PC-3 (cell line): ENCODE measurements around the gene TOR2A. TPM values are rescaled to one million over a fixed set of nuclear protein-coding genes. Genes with fewer than 3 reads are reported as not detected.

Experiments
- ATAC-seq: fragments of 200-7000 bp; cut with Tn5 transposase; 2 replicates; pipeline ENCODE4 v1.9.1; 2020; ENCODE audit warnings: mild to moderate bottlenecking, moderate library complexity
- BruUV-seq: library from RNA; stranded (reverse); fragments of 400-500 nt; replicated peaks from 2 replicates; lab custom pipeline; 2021; lab: Mats Ljungman, UMichigan
- CTCF ChIA-PET: fragments of 300-600 bp; sonication (Branson Sonifier 250); formaldehyde crosslinking; loops from one replicate; lab custom pipeline; 2022; ENCODE audit warnings: antibody characterized with exemption; lab: Charles Lee
- POLR2A ChIA-PET: fragments of 300-600 bp; sonication (Branson Sonifier 250); formaldehyde crosslinking; loops from one replicate; lab custom pipeline; 2022; ENCODE audit warnings: antibody characterized with exemption; ENCODE audit not compliant: unreplicated experiment; lab: Charles Lee
- DNase-seq: peaks from one replicate; pipeline ENCODE4 v3.0.0-alpha.2; 2015
- H2AFZ ChIP-seq: fragments of 300-600 bp; sonication (generic); 2 replicates; pipeline ENCODE4 v1.6.0; 2016; ENCODE audit warnings: antibody characterized with exemption, low read length
- H3F3A ChIP-seq: fragments of 300-600 bp; sonication (generic); one replicate; pipeline ENCODE4 v1.6.0; 2017; ENCODE audit warnings: antibody characterized with exemption, low read length, control low read depth, mild to moderate bottlenecking; ENCODE audit not compliant: unreplicated experiment
- H3K27ac ChIP-seq: fragments of 300-600 bp; sonication (generic); 2 replicates; pipeline ENCODE4 v1.5.1; 2016; ENCODE audit warnings: mild to moderate bottlenecking, low read length
- H3K27me3 ChIP-seq: fragments of 300-600 bp; sonication (generic); 2 replicates; pipeline ENCODE4 v1.6.1; 2016; ENCODE audit warnings: low read length, mixed read lengths
- H3K36me3 ChIP-seq: fragments of 300-600 bp; sonication (generic); 2 replicates; pipeline ENCODE4 v1.6.1; 2016; ENCODE audit warnings: low read depth, mixed run types, low read length, mixed read lengths
- H3K4me1 ChIP-seq: fragments of 300-600 bp; sonication (generic); 2 replicates; pipeline ENCODE4 v1.5.1; 2016; ENCODE audit warnings: low read length; ENCODE audit not compliant: insufficient read depth
- H3K4me2 ChIP-seq: fragments of 300-600 bp; sonication (generic); 2 replicates; pipeline ENCODE4 v1.6.0; 2016; ENCODE audit warnings: low read length
- H3K4me3 ChIP-seq: fragments of 300-600 bp; sonication (generic); 2 replicates; pipeline ENCODE4 v1.5.1; 2016; ENCODE audit warnings: mild to moderate bottlenecking, low read length, mixed read lengths
- H3K79me2 ChIP-seq: fragments of 300-600 bp; sonication (generic); 2 replicates; pipeline ENCODE4 v1.6.1; 2017; ENCODE audit warnings: low read length, mixed read lengths
- H3K9ac ChIP-seq: fragments of 300-600 bp; sonication (generic); 2 replicates; pipeline ENCODE4 v1.6.0; 2016; ENCODE audit warnings: mild to moderate bottlenecking, low read length
- H3K9me2 ChIP-seq: fragments of 300-600 bp; sonication (generic); replicated peaks from 2 replicates; pipeline ENCODE4 v1.6.1; 2016; ENCODE audit warnings: mixed run types, low read length, mixed read lengths
- H3K9me3 ChIP-seq: fragments of 300-600 bp; sonication (generic); 2 replicates; pipeline ENCODE4 v1.6.1; 2016; ENCODE audit warnings: low read length, mixed read lengths
- H4K20me1 ChIP-seq: fragments of 300-600 bp; sonication (generic); 2 replicates; pipeline ENCODE4 v1.6.1; 2016; ENCODE audit warnings: low read length, mixed read lengths
- EZH2 ChIP-seq: fragments of 300-600 bp; sonication (generic); IDR thresholded peaks from one replicate; pipeline ENCODE4 v1.6.1; 2017; ENCODE audit warnings: antibody characterized with exemption, mild to moderate bottlenecking, low read length; ENCODE audit not compliant: unreplicated experiment
- EZH2phosphoT487 ChIP-seq: fragments of 300-600 bp; sonication (generic); IDR thresholded peaks from 2 replicates; pipeline ENCODE4 v1.6.1; 2018; ENCODE audit warnings: mild to moderate bottlenecking, antibody characterized with exemption, low read length, borderline replicate concordance
- intact Hi-C: fragments of 100-400 bp; cut with micrococcal nuclease; formaldehyde crosslinking; loops from 2 replicates; pipeline ENCODE4 v1.9.0; 2023
- total RNA-seq: library from RNA; depleted of rRNA; stranded (reverse); fragments of >200 nt; gene quantifications from 2 replicates; pipeline ENCODE4 v1.2.3, GENCODE V29; 2014
- TF ChIP-seq, protein P1 (sequence below): fragments of 300-600 bp; sonication (generic); conservative IDR thresholded peaks from 2 replicates; pipeline ENCODE4 v1.5.1; 2017; ENCODE audit warnings: antibody characterized with exemption, low read depth, mild to moderate bottlenecking, low read length

The TOR2A gene
- total RNA-seq, 1 experiment from 2014 or later = 14.1 TPM

- Histone ChIP-seq H3K79me2 (no peaks in the 10 kb centered on the region), H3K4me3 (no peak overlapping the region), H3K4me2 (no peak overlapping the region), H3K9me3 (no peaks in the 10 kb centered on the region), H3K27me3 (peaks cover 20% of the 10 kb centered on the region), H3K9ac (no peak overlapping the region), H3F3A (no peaks in the 10 kb centered on the region), H3K36me3 (no peaks in the 10 kb centered on the region), H3K9me2 (no peaks in the 10 kb centered on the region), H2AFZ (no peak overlapping the region), H3K4me1 (no peaks in the 10 kb centered on the region), H4K20me1 (no peaks in the 10 kb centered on the region), H3K27ac (no peak overlapping the region)
- TF ChIP-seq EZH2 (no peak), EZH2phosphoT487 (no peak)
- TF ChIP-seq, protein P1, sequence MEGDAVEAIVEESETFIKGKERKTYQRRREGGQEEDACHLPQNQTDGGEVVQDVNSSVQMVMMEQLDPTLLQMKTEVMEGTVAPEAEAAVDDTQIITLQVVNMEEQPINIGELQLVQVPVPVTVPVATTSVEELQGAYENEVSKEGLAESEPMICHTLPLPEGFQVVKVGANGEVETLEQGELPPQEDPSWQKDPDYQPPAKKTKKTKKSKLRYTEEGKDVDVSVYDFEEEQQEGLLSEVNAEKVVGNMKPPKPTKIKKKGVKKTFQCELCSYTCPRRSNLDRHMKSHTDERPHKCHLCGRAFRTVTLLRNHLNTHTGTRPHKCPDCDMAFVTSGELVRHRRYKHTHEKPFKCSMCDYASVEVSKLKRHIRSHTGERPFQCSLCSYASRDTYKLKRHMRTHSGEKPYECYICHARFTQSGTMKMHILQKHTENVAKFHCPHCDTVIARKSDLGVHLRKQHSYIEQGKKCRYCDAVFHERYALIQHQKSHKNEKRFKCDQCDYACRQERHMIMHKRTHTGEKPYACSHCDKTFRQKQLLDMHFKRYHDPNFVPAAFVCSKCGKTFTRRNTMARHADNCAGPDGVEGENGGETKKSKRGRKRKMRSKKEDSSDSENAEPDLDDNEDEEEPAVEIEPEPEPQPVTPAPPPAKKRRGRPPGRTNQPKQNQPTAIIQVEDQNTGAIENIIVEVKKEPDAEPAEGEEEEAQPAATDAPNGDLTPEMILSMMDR = no peak
- ChIA-PET POLR2A (no interaction called here), CTCF (no interaction called here)
- intact Hi-C loops = no loop called here
- DNase-seq (no peak), ATAC-seq (no peak)
- BruUV-seq = no TSS peak
Measured at GRCh38 chr9:127756233-127756632, 21.1 kb upstream of the TOR2A start.

DNA sequence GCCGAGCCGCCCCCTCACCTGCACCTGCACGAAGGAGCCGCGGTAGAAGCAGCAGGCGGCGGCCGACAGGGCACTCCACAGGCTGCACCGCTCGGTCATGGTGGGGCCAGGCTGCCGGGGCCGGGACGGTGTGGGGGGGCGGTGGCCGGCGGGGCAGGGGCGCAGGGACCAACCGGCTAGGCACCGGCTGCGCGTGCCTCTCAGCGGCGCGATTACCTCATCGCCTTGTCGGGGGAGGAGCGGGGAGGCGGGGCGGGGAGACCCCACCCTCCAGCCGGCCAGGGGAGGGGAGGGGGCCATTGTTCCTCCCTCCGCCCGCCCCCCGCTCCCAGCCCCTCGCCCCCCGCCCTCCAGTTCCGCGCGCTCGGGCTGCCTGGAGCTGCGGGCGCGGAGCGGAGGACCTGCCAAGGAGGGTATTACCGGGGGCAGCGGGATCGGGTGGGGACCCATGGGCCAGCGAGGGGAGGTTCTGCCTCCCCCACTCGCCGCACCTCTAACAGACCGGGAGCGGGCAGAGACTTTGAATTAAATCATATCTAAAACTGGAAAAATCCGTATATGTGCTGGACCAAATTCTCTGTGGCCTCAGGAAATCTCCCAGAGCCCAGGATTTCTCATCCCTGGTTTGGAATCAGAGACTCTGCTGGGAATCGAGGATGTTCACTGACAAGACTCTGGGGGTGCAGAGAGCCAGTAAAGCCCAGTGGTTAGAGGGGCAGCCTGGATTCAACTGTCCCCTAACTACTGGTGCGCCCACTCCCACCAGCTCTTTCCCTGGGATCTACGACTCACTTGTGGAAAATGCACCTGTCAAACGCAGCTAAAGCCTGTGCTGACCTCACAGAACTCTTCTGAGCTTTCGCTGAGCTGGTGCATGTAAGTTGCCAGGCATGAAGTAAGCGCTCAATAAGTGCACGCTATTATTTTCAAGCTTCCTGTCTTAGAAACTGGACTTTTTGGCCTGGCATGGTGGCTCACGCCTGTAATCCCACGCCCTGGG is 20.3 kb upstream of the TOR2A start:
- H3K79me2 ChIP-seq = no peaks in the 10 kb centered on the region
- H2AFZ ChIP-seq = no peak overlapping the region
- H3K27me3 ChIP-seq = peaks cover 20% of the 10 kb centered on the region
- no peaks in the 10 kb centered on the region for H3K36me3 ChIP-seq
- ChIA-PET CTCF (no interaction called here), POLR2A (no interaction called here)
- no peak overlapping the region for H3K4me3 ChIP-seq
- BruUV-seq = no TSS peak
- H3K9me3 ChIP-seq = no peaks in the 10 kb centered on the region
- no peaks in the 10 kb centered on the region for H3K9me2 ChIP-seq
- intact Hi-C loops = no loop called here
- H4K20me1 ChIP-seq = no peaks in the 10 kb centered on the region
- DNase-seq = no peak
- no peaks in the 10 kb centered on the region for H3F3A ChIP-seq
- no peak overlapping the region for H3K27ac ChIP-seq
- no peak overlapping the region for H3K4me2 ChIP-seq
- ATAC-seq = no peak
- H3K4me1 ChIP-seq = no peaks in the 10 kb centered on the region
- TF ChIP-seq EZH2phosphoT487 (no peak), EZH2 (no peak)
- TF ChIP-seq, protein P1 = no peak
- no peak overlapping the region for H3K9ac ChIP-seq
